ENCODE measurements around the gene GASK1A. TPM values are rescaled to one million over a fixed set of nuclear protein-coding genes. Genes with fewer than 3 reads are reported as not detected.

Gene GASK1A
- total RNA-seq, 4 donors from 2014 or later, result 2.6 to 9.5 (median 8.8) TPM

DNA sequence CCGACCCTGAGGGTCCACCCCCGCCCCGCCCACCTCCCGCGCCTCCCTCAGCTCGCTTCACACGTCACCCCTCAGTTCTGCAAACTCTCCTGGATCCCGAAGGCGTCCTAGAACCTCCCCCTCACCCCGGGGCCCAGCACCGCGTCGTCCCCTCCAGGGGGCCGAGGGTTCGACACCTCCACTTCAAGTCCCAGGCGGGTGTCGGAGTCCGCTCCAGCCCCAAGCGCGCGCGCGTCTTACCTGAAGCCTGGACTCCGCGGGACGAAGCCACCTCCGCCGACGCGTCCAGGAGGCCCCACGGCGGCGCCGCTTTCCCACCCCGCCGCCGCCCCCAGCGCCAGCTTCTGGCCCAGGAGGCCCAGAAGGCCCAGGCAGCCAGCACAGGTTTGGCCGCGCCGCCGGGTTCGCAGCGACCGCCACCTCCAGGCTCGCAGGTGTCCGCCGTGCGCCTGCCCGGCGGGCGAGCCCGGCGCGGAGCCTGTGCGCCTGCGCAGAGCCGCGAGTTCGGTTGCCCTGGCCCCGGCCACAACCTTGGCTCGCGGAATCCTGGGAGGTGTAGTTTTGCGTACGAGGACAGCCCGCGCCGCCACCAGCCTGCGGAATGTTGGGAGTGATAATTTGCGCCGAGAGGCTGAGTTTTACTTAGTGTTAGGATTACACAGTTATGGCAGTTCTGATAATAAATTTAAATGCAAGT lies 126.6 kb downstream of the GASK1A start, which contains the start of gene POMGNT2:
POMGNT2 (minus strand) TSS at position 484 of the 697 bp plus-strand sequence. CDS start 24,648 bp downstream, outside the sequence.
- peak within 1 kb of the TSS in 2 of 3 donors; percentile 63 to 77 for H3K27ac ChIP-seq
- peak within 1 kb of the TSS; percentile 23 to 80 (median 31) for H3K4me3 ChIP-seq (replicated peaks in 1 of 3)
- peak in 1 of 2 donors; percentile 69 for TF ChIP-seq POLR2A (IDR thresholded peaks at IDR 0.05)
- TF ChIP-seq, protein P1, sequence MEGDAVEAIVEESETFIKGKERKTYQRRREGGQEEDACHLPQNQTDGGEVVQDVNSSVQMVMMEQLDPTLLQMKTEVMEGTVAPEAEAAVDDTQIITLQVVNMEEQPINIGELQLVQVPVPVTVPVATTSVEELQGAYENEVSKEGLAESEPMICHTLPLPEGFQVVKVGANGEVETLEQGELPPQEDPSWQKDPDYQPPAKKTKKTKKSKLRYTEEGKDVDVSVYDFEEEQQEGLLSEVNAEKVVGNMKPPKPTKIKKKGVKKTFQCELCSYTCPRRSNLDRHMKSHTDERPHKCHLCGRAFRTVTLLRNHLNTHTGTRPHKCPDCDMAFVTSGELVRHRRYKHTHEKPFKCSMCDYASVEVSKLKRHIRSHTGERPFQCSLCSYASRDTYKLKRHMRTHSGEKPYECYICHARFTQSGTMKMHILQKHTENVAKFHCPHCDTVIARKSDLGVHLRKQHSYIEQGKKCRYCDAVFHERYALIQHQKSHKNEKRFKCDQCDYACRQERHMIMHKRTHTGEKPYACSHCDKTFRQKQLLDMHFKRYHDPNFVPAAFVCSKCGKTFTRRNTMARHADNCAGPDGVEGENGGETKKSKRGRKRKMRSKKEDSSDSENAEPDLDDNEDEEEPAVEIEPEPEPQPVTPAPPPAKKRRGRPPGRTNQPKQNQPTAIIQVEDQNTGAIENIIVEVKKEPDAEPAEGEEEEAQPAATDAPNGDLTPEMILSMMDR (IDR thresholded peaks at IDR 0.05), result peak in 1 of 6 experiments; percentile 4
- peak; percentile 90 to 92 for DNase-seq
- intact Hi-C loops (cut with DNase I), result no loop called here
- H3K36me3 ChIP-seq, result no peaks in the 10 kb centered on the region
- H3K27me3 ChIP-seq, result no peaks in the 10 kb centered on the region
- H3K9me3 ChIP-seq, result no peaks in the 10 kb centered on the region
- H3K4me1 ChIP-seq, result peaks cover 4 to 10% of the 10 kb centered on the region in 2 donors
- WGBS, 2 donors, result 1% methylated on average over 21 to 24 of the region's 71 CpGs

DNA sequence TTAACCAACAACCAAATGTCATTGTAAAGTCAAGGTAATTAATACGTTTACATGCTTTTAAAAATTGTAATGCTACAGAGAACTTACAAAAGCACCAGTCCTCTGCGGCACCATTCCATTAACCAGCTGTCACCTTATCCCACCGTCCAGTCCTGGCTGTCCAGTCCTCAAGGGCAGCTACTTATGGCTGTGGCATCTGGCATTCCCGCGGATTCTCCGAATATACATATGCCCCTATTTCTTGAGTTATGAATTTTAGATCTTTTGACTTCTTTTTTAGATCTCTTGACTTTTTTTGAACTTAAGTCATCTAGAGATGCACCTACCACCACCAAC lies 127.2 kb downstream of the GASK1A start:
- H3K4me3 ChIP-seq (replicated peaks in 1 of 3), result peak overlapping the region in 2 of 3 donors; percentile 1 to 16
- peak in 1 of 2 donors; percentile 21 for DNase-seq
- no peak for TF ChIP-seq POLR2A (IDR thresholded peaks at IDR 0.05)
- TF ChIP-seq, protein P1 (IDR thresholded peaks at IDR 0.05), result no peak
- H3K4me1 ChIP-seq, result peaks cover 4 to 10% of the 10 kb centered on the region in 2 donors
- 7 to 19% methylated on average over 6 of the region's 6 CpGs for WGBS, 2 donors
- intact Hi-C loops (cut with DNase I), result no loop called here
- no peaks in the 10 kb centered on the region for H3K9me3 ChIP-seq
- no peak overlapping the region for H3K27ac ChIP-seq
- no peaks in the 10 kb centered on the region for H3K36me3 ChIP-seq
- no peaks in the 10 kb centered on the region for H3K27me3 ChIP-seq

Other genes starting within 250 kb of the GASK1A start
- gene CCDC13, start 206.1 kb upstream of the GASK1A start, total RNA-seq, result 1 to 10 TPM; 4.0 to 7.7 (median 6.0) TPM
- gene HIGD1A, start 174.8 kb upstream of the GASK1A start, total RNA-seq, result 100 to 1,000 TPM; 171 to 217 (median 211) TPM
- 10 to 100 TPM in 2 of 4 donors, 1 to 10 TPM in 2; 5.6 to 15.3 (median 10.7) TPM for gene ACKR2, start 169.9 kb upstream of the GASK1A start, total RNA-seq
- not detected for gene CYP8B1, start 103.4 kb upstream of the GASK1A start, total RNA-seq
- gene ZNF662, start 73.2 kb upstream of the GASK1A start, total RNA-seq, result 10 to 100 TPM in 2 of 4 donors, 1 to 10 TPM in 2; 8.5 to 14.2 (median 9.8) TPM
- 10 to 100 TPM; 17.1 to 30.1 (median 23.5) TPM for gene POMGNT2, start 126.8 kb downstream of the GASK1A start, total RNA-seq